Pancreas (tissue), 10 donors: ENCODE data around the gene SSBP4. TPM values are rescaled to one million over a fixed set of nuclear protein-coding genes. Genes with fewer than 3 reads are reported as not detected.
"Not testable (repeated sequence)": the region's sequence is repeated elsewhere in the genome, so short reads cannot be mapped to it uniquely, and the experiment has no call there.

Experiments used
- ATAC-seq, 4 donors: fragments of 200-7000 bp; cut with Tn5 transposase; one replicate each; pipeline versions ENCODE4 v1.8.0 to v1.9.1; 2020; ENCODE audit warnings: mild to moderate bottlenecking in 4 of 4, moderate library complexity in 4 of 4
- DNase-seq, 6 donors: peaks; one replicate each; pipeline ENCODE4 v3.0.0-alpha.2; 2020
- FAIRE-seq: peaks from 2 replicates; lab custom pipeline; 2012; peaks lifted over from hg19 to GRCh38; lab: Jason Lieb, UNC
- H3K27ac ChIP-seq, 4 donors: fragments of 200-600 bp; sonication (generic); 1 replicate in 3 of 4; 2 replicates in 1 of 4; pipeline versions ENCODE4 v1.5.0 to v1.8.0; 2020
- H3K27me3 ChIP-seq, 4 donors: fragments of 200-600 bp; one replicate each; pipeline ENCODE4 v1.8.0; 2021
- H3K36me3 ChIP-seq, 3 donors: fragments of 200-600 bp; sonication (generic) in 1 of 3; one replicate each; pipeline versions ENCODE4 v1.5.0 to v1.8.0; 2020 to 2021
- H3K4me1 ChIP-seq, 3 donors: fragments of 200-600 bp; one replicate each; pipeline ENCODE4 v1.8.0; 2021
- H3K4me3 ChIP-seq, 4 donors: fragments of 200-600 bp; sonication (generic) in 2 of 4; one replicate each; pipeline versions ENCODE4 v1.5.0 to v1.8.0; 2020 to 2021
- H3K9me3 ChIP-seq, 4 donors: fragments of 200-600 bp; one replicate each; pipeline ENCODE4 v1.8.0; 2021
- CTCF ChIP-seq, 4 donors: fragments of 200-600 bp; sonication (generic) in 3 of 4; IDR thresholded peaks; one replicate each; pipeline versions ENCODE4 v1.5.0 to v1.8.0; 2021; ENCODE audit warnings: antibody characterized with exemption in 4 of 4
- WGBS, 2 donors: extraction: QIAGEN DNeasy Blood & Tissue Kit; methylation state at CpG; one replicate each; pipeline ENCODE4 v1.1.7; 2013; 5-methylcytosine and 5-hydroxymethylcytosine counted together
- intact Hi-C, 3 donors: fragments of 100-400 bp; cut with DNase I; formaldehyde crosslinking; loops; one replicate each; pipeline versions ENCODE4 v1.11.1 to v1.14.2; 2022
- polyA plus RNA-seq, 2 donors: library from polyadenylated mRNA; stranded (reverse); fragments of 200-250 nt; gene quantifications; one replicate each; pipeline ENCODE4 v1.2.3, GENCODE V29; 2013
- total RNA-seq, 6 donors: library from RNA; stranded (reverse); fragmentation: NEBNext Ultra II Directional in 4 of 6; extraction: Animal tissue kit (Norgen Biotek cat#: 25700) in 4 of 6; gene quantifications; one replicate each; pipeline versions ENCODE4 v1.2.1 to v1.2.4, GENCODE V29; 2021 to 2023
- donor health status: healthy with polysubstance abuse.
- donor health status: DM: no; HTN: no; CAD: no; lungs with moderate emphysema.
- donor health status: DM: no; HTN: no; CAD: no.
- donor health status: control.
- donor health status: control.
- donor health status: Bipolar disorder and iron deficiency.
- donor health status: DM: yes; HTN: yes; CAD: no.
- donor health status: DM: no; HTN: no; CAD: no.
- donor health status: DM: no; HTN: no; CAD: no.
- donor health status: DM: yes; HTN: yes; CAD: no.

Gene SSBP4
- total and polyA plus RNA-seq, 8 donors = 20.5 to 116 (median 25.8) TPM

DNA sequence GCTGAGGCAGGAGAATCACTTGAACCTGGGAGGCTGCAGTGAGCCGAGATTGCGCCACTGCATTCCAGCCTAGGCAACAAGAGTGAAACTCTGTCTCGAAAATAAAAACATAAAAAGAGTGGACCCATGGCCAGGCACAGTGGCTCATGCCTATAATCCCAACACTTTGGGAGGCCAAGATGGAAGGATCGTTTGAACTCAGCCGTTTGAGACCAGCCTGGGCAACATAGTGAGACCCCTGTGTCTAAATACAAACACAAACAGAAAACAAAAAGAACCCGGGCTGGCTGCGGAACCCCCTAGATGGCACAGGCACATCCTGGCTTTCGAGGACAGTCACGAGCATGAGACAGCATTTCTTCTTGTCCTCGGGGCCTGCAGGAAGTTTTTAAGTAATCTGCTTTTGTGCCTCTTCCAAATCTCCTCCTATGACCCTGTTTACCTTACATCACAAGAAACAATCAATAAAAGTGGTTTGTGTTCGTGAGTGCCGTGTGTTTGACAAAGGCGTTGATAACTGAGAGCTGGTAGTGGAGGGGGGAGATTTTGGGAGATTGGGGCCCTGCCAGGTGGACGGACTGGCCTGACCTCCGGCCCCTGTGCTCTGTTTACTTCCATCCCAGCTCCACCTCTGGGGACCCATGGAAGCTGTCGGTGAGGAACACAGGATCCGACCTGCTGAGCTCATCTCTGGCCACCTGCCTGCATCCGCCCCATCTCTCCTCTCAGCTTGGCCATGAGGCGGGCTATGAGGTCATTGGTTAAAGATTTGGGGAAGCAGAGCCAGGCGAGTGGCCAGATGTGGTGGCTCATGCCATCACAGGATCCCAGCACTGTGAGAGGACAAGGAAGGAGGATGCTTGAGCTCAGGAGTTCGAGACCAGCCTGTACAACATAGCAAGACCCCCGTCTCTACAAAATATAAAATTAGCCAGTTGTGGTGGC, 39.1 kb upstream of the SSBP4 start:
- H3K27ac ChIP-seq = peak overlapping the region; percentile 37 to 93 (median 78)
- no peak overlapping the region for H3K4me3 ChIP-seq
- DNase-seq (peak; percentile 83 to 97 (median 96)), ATAC-seq (peak; percentile 75 to 88 (median 83)), FAIRE-seq (no peak)
- H3K9me3 ChIP-seq = no peaks in the 10 kb centered on the region
- peaks cover 26 to 58% (median 37%) of the 10 kb centered on the region in 3 donors for H3K4me1 ChIP-seq
- H3K27me3 ChIP-seq = no peaks in the 10 kb centered on the region
- 26% methylated on average over 22 of the region's 22 CpGs for WGBS, 2 donors
- TF ChIP-seq CTCF (IDR thresholded peaks at IDR 0.05) = no peak
- intact Hi-C loops = no loop called here
- H3K36me3 ChIP-seq = no peaks in the 10 kb centered on the region

DNA sequence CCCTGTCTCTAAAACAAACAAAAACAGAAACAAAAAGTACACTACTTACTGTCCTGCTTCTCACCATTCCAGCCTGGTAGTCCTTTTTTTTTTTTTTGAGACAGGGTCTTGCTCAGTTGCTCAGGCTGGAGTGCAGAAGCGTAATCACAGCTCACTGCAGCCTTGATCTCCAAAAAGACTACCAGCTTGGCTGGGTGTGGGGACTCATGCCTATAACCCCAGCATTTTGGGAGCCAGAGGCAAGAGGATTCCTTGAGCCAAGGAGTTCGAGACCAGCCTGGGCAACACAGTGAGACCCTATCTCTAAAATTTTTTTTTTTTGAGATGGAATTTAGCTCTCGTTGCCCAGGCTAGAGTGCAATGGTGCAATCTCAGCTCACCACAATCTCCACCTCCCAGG, 38.4 kb upstream of the SSBP4 start:
- Histone ChIP-seq H3K36me3 (no peaks in the 10 kb centered on the region), H3K27me3 (no peaks in the 10 kb centered on the region), H3K4me1 (peaks cover 26 to 60% (median 35%) of the 10 kb centered on the region in 3 donors), H3K4me3 (no peak overlapping the region), H3K9me3 (no peaks in the 10 kb centered on the region), H3K27ac (peak overlapping the region; percentile 37 to 93 (median 78))
- WGBS, 2 donors = 70 to 78% methylated on average over 3 of the region's 3 CpGs
- DNase-seq (no peak), FAIRE-seq (no peak), ATAC-seq (no peak)
- no peak for TF ChIP-seq CTCF (IDR thresholded peaks at IDR 0.05)
- intact Hi-C loops = no loop called here

- H3K36me3 ChIP-seq, FAIRE-seq, intact Hi-C loops, H3K27me3 ChIP-seq, ATAC-seq, H3K9me3 ChIP-seq, H3K27ac ChIP-seq, H3K4me3 ChIP-seq: not testable (repeated sequence)
- DNase-seq = peak in 1 of 6 donors; percentile 11
- H3K4me1 ChIP-seq = peaks cover 18 to 36% (median 19%) of the 10 kb centered on the region in 3 donors
- WGBS, 2 donors = 94 to 96% methylated on average over 11 of the region's 11 CpGs
Observed at GRCh38 chr19:18383622-18384021, 35.6 kb upstream of the SSBP4 start.

- no peak for TF ChIP-seq CTCF (IDR thresholded peaks at IDR 0.05)
- FAIRE-seq (no peak), DNase-seq (no peak), ATAC-seq (no peak)
- Histone ChIP-seq H3K27me3 (no peaks in the 10 kb centered on the region), H3K36me3 (peaks cover 0 to 18% (median 0%) of the 10 kb centered on the region in 3 donors), H3K27ac (peak overlapping the region in 3 of 4 donors; percentile 48 to 82 (median 81)), H3K4me3 (no peak overlapping the region), H3K4me1 (peaks cover 12 to 32% (median 15%) of the 10 kb centered on the region in 3 donors), H3K9me3 (no peaks in the 10 kb centered on the region)
- 29 to 43% methylated on average over 7 of the region's 7 CpGs for WGBS, 2 donors
- intact Hi-C loops = no loop called here
Observed at GRCh38 chr19:18384775-18385174, 34.4 kb upstream of the SSBP4 start.

- 91 to 92% methylated on average over 3 of the region's 3 CpGs for WGBS, 2 donors
- Histone ChIP-seq H3K27ac (peak overlapping the region in 3 of 4 donors; percentile 48 to 82 (median 81)), H3K9me3 (no peaks in the 10 kb centered on the region), H3K36me3 (peaks cover 0 to 18% (median 0%) of the 10 kb centered on the region in 3 donors), H3K4me3 (no peak overlapping the region), H3K4me1 (peaks cover 10 to 26% (median 13%) of the 10 kb centered on the region in 3 donors), H3K27me3 (no peaks in the 10 kb centered on the region)
- FAIRE-seq = no peak
- intact Hi-C loops = no loop called here
- no peak for TF ChIP-seq CTCF (IDR thresholded peaks at IDR 0.05)
- no peak for ATAC-seq
- DNase-seq = no peak
Observed at GRCh38 chr19:18385359-18385674, 33.9 kb upstream of the SSBP4 start.
